Keratinocyte (primary cell): Measurements from ENCODE around the gene MYT1.

Source experiments
- CTCF ChIP-seq, 3 experiments: IDR thresholded peaks in 1 of 3; conservative IDR thresholded peaks in 1 of 3; optimal IDR thresholded peaks in 1 of 3; 2 replicates in 2 of 3; 3 replicates in 1 of 3; pipeline versions ENCODE3 to v1.5.1; 2011; ENCODE audit warnings: low read length in 3 of 3, mild to moderate bottlenecking in 3 of 3, moderate library complexity in 2 of 3, control low read depth in 1 of 3, inconsistent platforms in 1 of 3; ENCODE audit not compliant: insufficient read depth in 2 of 3; ENCODE audit errors: extremely low read depth in 1 of 3
- EZH2 ChIP-seq: IDR thresholded peaks from one replicate; pipeline ENCODE4 v1.6.1; 2012; ENCODE audit warnings: inconsistent platforms, mild to moderate bottlenecking, low read length, moderate library complexity

- no peak for TF ChIP-seq CTCF (optimal IDR thresholded peaks at IDR 0.05 in 1 of 3, IDR thresholded peaks at IDR 0.05 in 1 of 3, conservative IDR thresholded peaks at IDR 0.05 in 1 of 3; ENCODE audit: extremely low read depth in 1 of 3, insufficient read depth in 2 of 3, low read length in 3 of 3)
- TF ChIP-seq EZH2 = no peak
Observed at GRCh38 chr20:64159286-64159680, 5.0 kb upstream of the MYT1 start.
